Astrocyte (in vitro differentiated cells and primary cell): Measurements from ENCODE around the gene WSCD2. TPM values are rescaled to one million over a fixed set of nuclear protein-coding genes. Genes with fewer than 3 reads are reported as not detected.

Experiments used
- DNase-seq: peaks from one replicate; pipeline ENCODE4 v3.0.0-alpha.2; 2010; ENCODE audit warnings: low read depth
- FAIRE-seq: peaks from 2 replicates; lab custom pipeline; 2011; peaks lifted over from hg19 to GRCh38; lab: Jason Lieb, UNC
- H2AFZ ChIP-seq: 2 replicates; pipeline ENCODE4 v1.6.0; 2012; ENCODE audit warnings: low read depth, low read length, inconsistent platforms
- H3K27ac ChIP-seq: 2 replicates; pipeline ENCODE4 v1.5.1; 2011; ENCODE audit warnings: low read depth, low read length, inconsistent platforms
- H3K27me3 ChIP-seq: 2 replicates; pipeline ENCODE4 v1.6.0; 2011; ENCODE audit warnings: low read length, inconsistent platforms; ENCODE audit not compliant: insufficient read depth
- H3K36me3 ChIP-seq: 2 replicates; pipeline ENCODE4 v1.5.1; 2011; ENCODE audit warnings: low read length, inconsistent platforms; ENCODE audit not compliant: insufficient read depth
- H3K4me1 ChIP-seq: 2 replicates; pipeline ENCODE4 v1.5.1; 2011; ENCODE audit warnings: low read length, inconsistent platforms; ENCODE audit not compliant: insufficient read depth
- H3K4me2 ChIP-seq: 2 replicates; pipeline ENCODE4 v1.6.0; 2012; ENCODE audit warnings: low read length, inconsistent platforms
- H3K4me3 ChIP-seq: 2 replicates; pipeline ENCODE4 v1.5.1; 2011; ENCODE audit warnings: low read depth, mild to moderate bottlenecking, low read length, inconsistent platforms; ENCODE audit not compliant: insufficient read depth
- H3K79me2 ChIP-seq: 2 replicates; pipeline ENCODE4 v1.6.0; 2012; ENCODE audit warnings: mild to moderate bottlenecking, low read length, inconsistent platforms; ENCODE audit not compliant: insufficient read depth
- H3K9ac ChIP-seq: 2 replicates; pipeline ENCODE4 v1.6.0; 2012; ENCODE audit warnings: mild to moderate bottlenecking, low read length, inconsistent platforms
- H3K9me3 ChIP-seq: 2 replicates; pipeline ENCODE4 v1.5.1; 2012; ENCODE audit warnings: low read depth, mild to moderate bottlenecking, low read length, inconsistent platforms; ENCODE audit not compliant: insufficient read depth
- H4K20me1 ChIP-seq: 2 replicates; pipeline ENCODE4 v1.6.0; 2012; ENCODE audit warnings: low read length, inconsistent platforms; ENCODE audit not compliant: insufficient read depth
- H3K27ac Mint-ChIP-seq: one replicate; pipeline ENCODE4 v1.8.0; 2021; ENCODE audit warnings: mild to moderate bottlenecking, mixed read lengths; ENCODE audit not compliant: unreplicated experiment
- H3K27me3 Mint-ChIP-seq: one replicate; pipeline ENCODE4 v1.8.0; 2021; ENCODE audit warnings: low read depth, mixed read lengths; ENCODE audit not compliant: unreplicated experiment
- H3K36me3 Mint-ChIP-seq: one replicate; pipeline ENCODE4 v1.8.0; 2021; ENCODE audit warnings: low read depth, mixed read lengths; ENCODE audit not compliant: unreplicated experiment
- H3K4me1 Mint-ChIP-seq: one replicate; pipeline ENCODE4 v1.8.0; 2021; ENCODE audit warnings: low read depth, mixed read lengths; ENCODE audit not compliant: unreplicated experiment
- H3K4me3 Mint-ChIP-seq: one replicate; pipeline ENCODE4 v1.8.0; 2021; ENCODE audit warnings: mild to moderate bottlenecking, moderate library complexity, mixed read lengths; ENCODE audit not compliant: unreplicated experiment
- H3K9me3 Mint-ChIP-seq: one replicate; pipeline ENCODE4 v1.8.0; 2021; ENCODE audit warnings: mild to moderate bottlenecking, mixed read lengths; ENCODE audit not compliant: unreplicated experiment
- EZH2 ChIP-seq: IDR thresholded peaks from 2 replicates; pipeline ENCODE4 v1.6.1; 2012; ENCODE audit warnings: mild to moderate bottlenecking, low read length, inconsistent platforms; ENCODE audit not compliant: insufficient read depth
- total RNA-seq: library from RNA; stranded (reverse); gene quantifications from 2 replicates; pipeline ENCODE4 v1.2.1, GENCODE V29; 2021
- TF ChIP-seq, protein P1 (sequence below): IDR thresholded peaks from 2 replicates; pipeline ENCODE4 v1.5.1; 2011; ENCODE audit warnings: low read depth, mild to moderate bottlenecking, inconsistent platforms, low read length, moderate library complexity; ENCODE audit not compliant: insufficient read depth

Gene WSCD2
- total RNA-seq, 1 donor from 2014 or later = 0.11 TPM

DNA sequence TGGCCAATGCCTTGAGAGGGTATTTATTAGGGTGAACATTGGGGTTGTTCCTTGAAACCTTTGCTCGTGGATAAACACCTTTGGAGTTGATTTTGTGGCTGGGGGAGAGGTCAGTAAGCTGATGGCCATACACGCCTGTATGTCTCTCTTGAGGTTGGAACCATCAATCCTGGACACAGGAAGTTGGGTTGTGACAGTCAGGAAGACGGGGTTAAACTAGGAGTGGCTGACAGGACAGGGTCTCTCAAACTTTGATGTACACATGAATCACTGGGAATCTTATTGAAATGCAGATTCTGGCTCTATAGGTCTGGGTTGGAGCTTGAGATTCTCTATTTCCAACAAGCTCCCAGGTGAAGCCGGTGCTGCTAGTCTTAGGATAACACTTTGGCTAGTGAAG lies 12.8 kb upstream of the WSCD2 start:
- Histone ChIP-seq H3K4me3 (no peak overlapping the region), H3K9ac (no peak overlapping the region), H3K4me1 (no peaks in the 10 kb centered on the region), H3K27ac (no peak overlapping the region), H3K4me2 (no peak overlapping the region), H3K27me3 (no peaks in the 10 kb centered on the region), H2AFZ (no peak overlapping the region), H3K36me3 (no peaks in the 10 kb centered on the region), H4K20me1 (no peaks in the 10 kb centered on the region), H3K9me3 (no peaks in the 10 kb centered on the region), H3K79me2 (no peaks in the 10 kb centered on the region)
- no peak for DNase-seq
- H3K27ac Mint-ChIP-seq = no peak overlapping the region
- no peak overlapping the region for H3K4me3 Mint-ChIP-seq
- FAIRE-seq = no peak
- peaks cover 18% of the 10 kb centered on the region for H3K27me3 Mint-ChIP-seq
- H3K9me3 Mint-ChIP-seq = no peaks in the 10 kb centered on the region
- no peaks in the 10 kb centered on the region for H3K36me3 Mint-ChIP-seq
- no peak for TF ChIP-seq EZH2
- TF ChIP-seq, protein P1, sequence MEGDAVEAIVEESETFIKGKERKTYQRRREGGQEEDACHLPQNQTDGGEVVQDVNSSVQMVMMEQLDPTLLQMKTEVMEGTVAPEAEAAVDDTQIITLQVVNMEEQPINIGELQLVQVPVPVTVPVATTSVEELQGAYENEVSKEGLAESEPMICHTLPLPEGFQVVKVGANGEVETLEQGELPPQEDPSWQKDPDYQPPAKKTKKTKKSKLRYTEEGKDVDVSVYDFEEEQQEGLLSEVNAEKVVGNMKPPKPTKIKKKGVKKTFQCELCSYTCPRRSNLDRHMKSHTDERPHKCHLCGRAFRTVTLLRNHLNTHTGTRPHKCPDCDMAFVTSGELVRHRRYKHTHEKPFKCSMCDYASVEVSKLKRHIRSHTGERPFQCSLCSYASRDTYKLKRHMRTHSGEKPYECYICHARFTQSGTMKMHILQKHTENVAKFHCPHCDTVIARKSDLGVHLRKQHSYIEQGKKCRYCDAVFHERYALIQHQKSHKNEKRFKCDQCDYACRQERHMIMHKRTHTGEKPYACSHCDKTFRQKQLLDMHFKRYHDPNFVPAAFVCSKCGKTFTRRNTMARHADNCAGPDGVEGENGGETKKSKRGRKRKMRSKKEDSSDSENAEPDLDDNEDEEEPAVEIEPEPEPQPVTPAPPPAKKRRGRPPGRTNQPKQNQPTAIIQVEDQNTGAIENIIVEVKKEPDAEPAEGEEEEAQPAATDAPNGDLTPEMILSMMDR = no peak
- peaks cover 9% of the 10 kb centered on the region for H3K4me1 Mint-ChIP-seq

DNA sequence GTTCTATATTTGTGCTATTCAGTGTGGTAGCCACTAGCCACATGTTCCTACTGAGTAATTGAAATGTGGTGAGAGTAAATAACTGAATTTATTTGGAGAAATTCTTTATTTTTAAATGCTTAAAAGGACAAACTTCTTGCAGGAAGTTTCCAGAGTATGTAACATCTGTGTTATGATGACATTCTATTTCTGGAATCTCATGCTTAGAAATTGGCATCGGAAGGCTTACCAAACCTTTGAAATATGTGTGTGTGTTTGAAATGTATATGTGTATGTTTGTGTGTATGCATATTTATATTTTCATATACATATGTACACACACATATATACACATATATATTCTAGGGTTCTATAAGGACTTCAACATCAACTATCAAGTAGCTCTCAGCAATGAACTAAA lies 12.4 kb upstream of the WSCD2 start:
- H3K27ac ChIP-seq = no peak overlapping the region
- Mint-ChIP-seq H3K27ac (no peak overlapping the region), H3K4me1 (peaks cover 9% of the 10 kb centered on the region), H3K4me3 (no peak overlapping the region), H3K36me3 (no peaks in the 10 kb centered on the region), H3K27me3 (peaks cover 18% of the 10 kb centered on the region), H3K9me3 (no peaks in the 10 kb centered on the region)
- H3K36me3 ChIP-seq = no peaks in the 10 kb centered on the region
- H3K27me3 ChIP-seq = no peaks in the 10 kb centered on the region
- no peak overlapping the region for H3K9ac ChIP-seq
- H3K4me3 ChIP-seq = no peak overlapping the region
- DNase-seq (no peak), FAIRE-seq (no peak)
- H3K4me2 ChIP-seq = no peak overlapping the region
- H2AFZ ChIP-seq = no peak overlapping the region
- H3K4me1 ChIP-seq = no peaks in the 10 kb centered on the region
- no peaks in the 10 kb centered on the region for H3K9me3 ChIP-seq
- H4K20me1 ChIP-seq = no peaks in the 10 kb centered on the region
- TF ChIP-seq, protein P1 = no peak
- no peak for TF ChIP-seq EZH2
- no peaks in the 10 kb centered on the region for H3K79me2 ChIP-seq

DNA sequence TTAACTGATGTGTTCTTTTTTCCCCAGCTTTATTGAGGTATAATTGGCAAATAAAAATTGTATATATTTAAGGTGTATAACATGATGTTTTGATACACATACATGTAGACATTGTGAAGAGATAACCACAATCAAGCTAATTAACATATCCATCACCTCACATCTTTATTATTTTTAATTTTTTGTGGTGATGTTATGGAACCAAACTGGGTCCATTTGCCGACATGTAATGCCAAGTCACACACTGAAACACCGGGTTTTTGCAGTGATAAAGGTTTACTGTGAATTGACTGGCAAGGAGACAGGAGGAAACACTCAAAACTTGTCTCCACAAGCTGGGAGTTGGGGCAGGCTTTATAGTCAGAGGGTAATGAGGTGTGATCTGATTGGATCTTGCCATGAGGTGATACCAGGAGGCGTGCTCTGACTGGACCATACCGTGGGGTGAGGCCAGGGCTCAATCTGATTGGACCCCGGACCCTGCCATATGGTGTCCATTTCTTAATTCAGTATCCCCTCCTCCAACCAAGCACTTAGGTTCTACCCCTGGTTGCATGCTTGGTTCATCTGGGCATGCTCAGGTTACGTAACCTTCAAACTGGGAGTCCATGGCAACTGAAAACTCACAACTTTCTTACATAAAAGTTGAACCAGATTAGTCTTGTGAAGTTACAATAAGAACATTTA lies 11.8 kb upstream of the WSCD2 start:
- H3K27me3 Mint-ChIP-seq = peaks cover 18% of the 10 kb centered on the region
- Histone ChIP-seq H3K4me1 (no peaks in the 10 kb centered on the region), H3K36me3 (no peaks in the 10 kb centered on the region), H3K27ac (no peak overlapping the region), H3K4me2 (no peak overlapping the region), H3K27me3 (no peaks in the 10 kb centered on the region), H3K79me2 (no peaks in the 10 kb centered on the region), H3K9me3 (no peaks in the 10 kb centered on the region), H2AFZ (no peak overlapping the region), H3K9ac (no peak overlapping the region), H4K20me1 (no peaks in the 10 kb centered on the region), H3K4me3 (no peak overlapping the region)
- H3K4me3 Mint-ChIP-seq = no peak overlapping the region
- FAIRE-seq (no peak), DNase-seq (no peak)
- H3K36me3 Mint-ChIP-seq = no peaks in the 10 kb centered on the region
- TF ChIP-seq, protein P1 = no peak
- TF ChIP-seq EZH2 = no peak
- H3K27ac Mint-ChIP-seq = no peak overlapping the region
- peaks cover 2% of the 10 kb centered on the region for H3K9me3 Mint-ChIP-seq
- peaks cover 9% of the 10 kb centered on the region for H3K4me1 Mint-ChIP-seq
